ENCODE results near the gene EBF4.
"Not testable (repeated sequence)": the region's sequence is repeated elsewhere in the genome, so short reads cannot be mapped to it uniquely, and the experiment has no call there.

Gene EBF4

GRCh38 chr20:2798095-2798805 lies 105.7 kb downstream of the EBF4 start:
- DNase-seq = no peak

DNA sequence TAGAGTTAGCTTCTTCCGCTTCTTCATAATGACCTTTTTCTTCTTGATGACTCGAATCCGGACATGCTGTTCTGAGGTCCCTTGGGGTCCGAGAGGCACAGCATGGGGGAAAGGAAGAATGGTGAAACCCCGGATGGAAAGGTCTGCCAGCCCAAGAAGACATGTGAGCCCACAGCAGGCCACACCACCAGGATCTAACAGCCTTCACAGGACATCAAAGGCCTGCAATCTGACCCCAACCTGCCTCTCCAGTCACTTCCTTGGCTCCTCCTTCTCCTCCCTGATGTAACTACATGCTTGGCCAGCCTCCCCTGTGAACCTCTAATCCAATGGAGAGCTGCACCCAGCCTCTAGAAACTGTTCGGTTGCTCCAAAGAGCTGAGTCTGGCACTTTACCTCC lies 106.2 kb downstream of the EBF4 start:
- no peak for DNase-seq

DNA sequence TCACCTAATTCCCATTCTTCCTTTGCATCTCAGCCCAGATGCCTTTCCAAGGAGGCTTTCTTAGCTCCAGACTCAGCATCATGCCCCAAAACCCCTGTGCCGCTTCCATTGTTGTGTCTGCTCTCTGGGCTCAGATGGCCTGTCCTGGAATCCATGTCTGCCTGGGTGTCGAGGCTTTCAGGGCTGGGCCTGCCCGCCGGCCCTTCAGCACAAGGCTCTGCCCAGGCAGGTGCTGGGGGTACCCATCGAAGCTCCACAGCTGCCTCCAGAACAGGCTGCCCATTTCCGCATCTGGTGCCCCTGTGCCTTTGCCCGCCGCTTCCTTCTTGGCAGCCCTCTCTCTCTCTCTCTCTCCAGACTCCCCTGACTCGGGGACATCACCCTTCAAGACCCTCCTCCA lies 106.7 kb downstream of the EBF4 start:
- DNase-seq = no peak

DNA sequence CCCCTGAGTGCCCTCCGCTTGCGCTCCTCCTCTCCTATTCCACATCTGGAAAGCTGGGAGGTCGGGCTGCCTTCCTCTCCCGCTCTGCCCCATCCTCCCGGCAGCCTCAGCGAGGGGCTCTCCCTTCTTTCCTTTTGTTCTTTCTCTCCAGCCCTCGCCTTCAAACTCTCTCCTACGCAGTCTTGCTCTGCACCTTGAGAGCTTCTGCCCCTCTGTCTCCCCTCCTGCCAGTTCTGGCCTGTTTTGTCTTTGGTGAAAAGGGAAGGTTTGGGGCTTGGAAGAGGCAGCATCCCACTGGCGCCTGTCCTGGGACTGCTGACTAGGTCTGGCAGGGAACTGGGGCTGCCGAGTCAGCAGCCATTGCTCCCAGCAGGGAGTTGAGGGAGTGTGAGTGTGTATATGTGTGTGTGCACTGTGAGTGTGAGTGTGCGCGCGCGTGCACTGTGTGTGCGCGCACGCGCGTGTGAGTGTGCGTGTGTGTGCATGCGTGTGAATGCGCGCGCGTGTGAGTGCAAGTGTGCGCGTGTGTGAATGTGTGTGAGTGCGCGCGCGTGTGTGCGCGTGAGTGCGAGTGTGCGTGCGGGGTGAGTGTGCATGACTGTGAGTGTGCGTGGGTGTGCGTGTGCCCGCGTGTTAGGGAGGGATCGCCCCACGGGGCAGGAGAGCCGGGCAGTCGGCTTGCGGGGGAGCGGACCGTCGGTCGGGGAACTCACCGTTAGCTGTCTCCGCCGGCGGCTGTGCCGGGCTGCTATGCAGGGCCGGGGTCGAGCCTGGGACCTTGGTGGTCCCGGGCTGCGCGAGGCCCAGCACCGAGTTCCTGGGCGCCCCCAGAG lies 107.3 kb downstream of the EBF4 start:
- DNase-seq = no peak

DNA sequence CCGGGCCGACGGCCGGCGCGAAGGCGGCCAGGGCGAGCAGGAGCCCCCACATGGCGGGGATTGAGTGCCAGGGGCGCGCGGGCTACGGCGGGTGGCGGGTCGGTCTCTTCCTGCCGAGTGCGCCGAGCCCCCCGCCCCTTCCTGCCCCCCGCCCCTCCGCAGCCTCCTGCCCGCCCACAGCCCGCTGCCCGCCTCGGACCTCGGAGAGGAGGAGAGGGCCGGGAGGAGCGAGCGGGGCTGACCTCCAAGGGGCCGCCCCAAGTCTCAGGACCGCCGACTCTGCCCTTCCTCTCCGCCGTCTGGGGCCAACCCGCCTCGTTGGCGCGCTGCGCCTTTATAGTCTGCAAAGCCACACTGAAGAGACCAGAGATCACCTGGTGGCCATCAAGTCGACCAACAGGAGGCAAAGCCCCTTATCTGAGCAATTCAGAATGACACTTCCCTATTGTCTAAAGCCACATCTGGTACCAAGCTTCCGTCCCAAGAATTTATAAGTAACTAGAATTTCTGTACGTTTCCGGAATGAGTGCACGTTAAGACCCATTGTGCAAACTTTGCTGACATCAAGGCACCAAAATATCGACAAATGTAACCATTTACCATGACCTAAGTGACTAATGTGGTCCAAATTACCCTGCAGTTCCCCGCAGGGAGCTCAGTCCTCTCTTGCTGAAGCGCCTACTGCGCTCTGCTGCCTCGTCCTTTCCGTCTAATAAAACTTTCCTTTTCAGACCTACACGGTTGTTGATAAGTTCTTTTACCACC lies 108.1 kb downstream of the EBF4 start, which contains the start of gene CPXM1:
TSS of gene CPXM1 (minus strand) at position 107 of the 765 bp plus-strand sequence. CDS start at position 52, 55 bp downstream.
- DNase-seq = no peak

GRCh38 chr20:2801286-2801728 lies 108.7 kb downstream of the EBF4 start:
- DNase-seq = no peak

DNA sequence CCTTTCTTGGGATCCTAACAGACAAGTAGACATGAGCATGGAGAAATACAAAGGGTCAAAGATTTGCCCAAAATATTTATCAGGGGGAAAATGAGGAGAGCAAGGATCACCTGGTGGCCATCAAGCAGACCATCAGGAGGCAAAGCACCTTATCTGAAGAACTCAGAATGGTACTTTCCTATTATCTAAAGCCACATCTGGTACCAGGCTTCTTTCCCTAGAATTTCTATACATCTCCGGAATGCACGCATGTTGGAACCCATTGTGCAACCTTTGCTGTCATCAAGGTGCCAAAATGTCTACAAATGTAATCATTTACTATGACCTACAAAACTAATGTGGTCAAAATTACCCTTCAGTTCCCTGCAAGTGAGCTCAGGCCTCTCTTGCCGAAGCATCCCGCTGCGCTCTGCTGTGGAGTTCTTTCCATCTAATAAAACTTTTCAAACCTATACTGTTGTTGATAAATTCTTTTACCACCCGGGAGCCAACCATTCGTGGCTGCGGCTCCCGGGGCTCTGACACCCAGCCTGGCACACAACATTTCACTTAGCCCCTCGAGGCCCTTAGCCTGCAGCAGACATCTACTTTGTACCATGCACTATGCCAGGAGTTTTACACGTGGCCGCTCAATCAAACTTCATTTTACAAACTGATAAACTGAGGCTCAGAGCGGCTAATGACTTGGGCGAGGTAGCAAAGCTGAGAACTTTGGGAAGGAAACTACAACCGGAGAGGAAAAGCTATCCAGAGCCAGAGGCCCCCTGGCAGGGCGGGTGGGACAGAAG lies 111.7 kb downstream of the EBF4 start:
- no peak for DNase-seq

DNA sequence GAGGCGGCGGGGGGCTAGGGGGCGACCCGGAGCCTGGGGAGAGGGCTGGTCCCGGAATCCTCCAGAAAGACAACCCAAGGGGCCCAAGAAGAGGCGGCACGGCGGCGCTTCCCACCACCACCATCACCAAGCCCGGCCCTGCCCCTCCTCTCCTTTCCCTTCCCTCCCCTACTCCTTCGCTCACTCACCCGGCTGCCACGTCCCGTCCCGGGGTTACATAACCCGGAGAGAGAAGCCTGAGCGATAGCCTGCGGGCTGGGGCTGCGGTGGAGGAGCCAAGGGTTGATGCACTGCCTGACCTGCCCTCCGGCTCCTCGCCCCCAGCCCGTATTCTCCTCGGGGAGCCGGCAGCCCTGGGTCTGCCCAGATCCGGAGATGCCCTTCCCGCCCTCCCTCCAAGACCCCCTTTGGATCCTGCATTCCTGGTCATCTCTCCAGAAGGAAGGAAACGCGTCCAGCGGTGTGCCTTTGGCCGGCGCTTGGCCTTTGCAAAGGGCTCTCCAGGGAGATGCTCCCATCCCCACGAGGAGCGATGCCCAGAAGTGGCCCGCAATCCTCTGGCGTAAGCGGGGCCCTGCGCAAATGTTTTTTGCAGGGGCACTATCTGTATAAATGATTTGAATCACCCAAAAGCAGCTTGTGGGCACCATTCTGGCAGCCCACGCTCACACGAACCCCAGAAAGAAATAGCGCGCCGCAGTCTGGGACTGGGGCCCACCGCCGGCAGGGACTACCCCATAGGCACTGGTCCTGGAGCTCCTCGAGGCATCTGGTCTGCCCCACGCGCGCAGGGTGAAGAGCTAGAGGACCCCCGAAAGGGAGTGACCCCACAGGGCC lies 112.5 kb downstream of the EBF4 start:
- DNase-seq = no peak

DNA sequence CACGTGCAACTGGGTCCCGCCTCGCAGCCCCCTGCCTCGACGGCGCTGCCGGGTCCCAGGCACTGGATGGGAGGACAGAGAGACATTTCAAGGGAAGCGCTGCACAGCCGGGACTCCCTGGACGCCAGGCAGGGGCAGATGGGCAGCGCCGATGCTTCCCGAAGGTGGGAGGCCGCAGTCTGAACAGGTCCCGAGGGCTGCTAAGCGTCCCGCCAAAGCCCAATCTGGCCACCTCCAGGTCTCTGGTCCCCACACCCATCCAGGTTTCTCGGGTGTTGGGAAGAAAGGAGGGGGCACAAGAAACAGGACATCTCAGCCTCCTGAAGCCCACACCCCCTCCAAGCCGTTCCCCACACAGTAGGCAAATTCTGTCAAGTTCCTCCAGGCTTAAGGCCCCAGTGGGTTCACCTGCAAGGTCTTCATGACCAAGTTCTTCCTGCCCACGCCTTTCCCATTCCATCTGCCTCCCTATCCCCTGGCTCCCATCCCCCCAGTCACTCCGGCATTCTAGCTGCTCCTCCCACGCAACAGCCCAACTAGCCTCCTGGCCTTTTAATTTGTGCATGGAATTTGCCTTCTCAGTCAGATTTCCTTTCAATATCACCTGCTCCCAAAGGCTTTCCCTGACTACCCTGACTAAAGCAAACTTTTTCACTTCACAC lies 113.2 kb downstream of the EBF4 start:
- no peak for DNase-seq

GRCh38 chr20:2806351-2806701 lies 113.7 kb downstream of the EBF4 start:
- no peak for DNase-seq

GRCh38 chr20:2807019-2807418 lies 114.4 kb downstream of the EBF4 start:
- DNase-seq = no peak

DNA sequence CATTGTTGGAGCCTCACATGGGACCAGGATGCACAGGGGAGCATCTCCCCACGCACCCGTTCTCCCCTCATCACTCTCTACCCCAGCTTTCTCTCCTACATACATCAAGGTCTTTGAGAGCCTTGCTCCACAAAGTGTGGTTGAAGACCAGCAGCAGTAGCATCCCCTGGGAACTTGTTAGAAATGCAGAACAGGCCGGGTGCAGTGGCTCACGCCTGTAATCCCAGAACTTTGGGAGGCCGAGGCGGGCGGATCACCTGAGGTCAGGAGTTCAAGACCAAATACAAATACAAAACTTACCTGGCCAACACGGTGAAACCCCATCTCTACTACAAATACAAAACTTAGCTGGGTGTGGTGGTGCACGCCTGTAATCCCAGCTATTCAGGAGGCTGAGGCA lies 115.3 kb downstream of the EBF4 start:
- DNase-seq = not testable (repeated sequence)

DNA sequence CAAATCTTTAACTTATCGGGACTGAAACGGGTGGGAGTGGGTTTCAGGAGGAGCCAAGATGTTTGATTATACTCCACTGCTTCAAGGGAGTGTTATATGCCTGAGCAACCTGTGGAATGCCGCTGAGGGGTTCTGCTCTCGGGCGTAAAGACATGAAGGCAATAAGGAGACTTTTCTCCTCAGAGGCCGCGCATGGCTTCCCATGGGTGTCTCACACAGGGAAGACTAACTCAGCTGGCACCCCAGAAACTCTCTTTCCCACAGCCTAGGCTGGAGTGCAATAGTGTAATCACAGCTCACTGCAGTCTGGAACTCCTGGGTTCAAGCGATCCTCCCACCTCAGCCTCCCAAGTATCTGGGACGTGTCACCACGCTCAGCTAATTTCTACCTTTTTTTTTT lies 117.1 kb downstream of the EBF4 start:
- peak; percentile 52 for DNase-seq
